GM12891 (cell line): ENCODE measurements around the gene RBFOX2.

Experiments used
- PAX5 ChIP-seq: IDR thresholded peaks from 2 replicates; pipeline ENCODE4 v1.6.1; 2011; ENCODE audit warnings: low read length, moderate library complexity, mild to moderate bottlenecking; ENCODE audit not compliant: insufficient read depth, severe bottlenecking
- POLR2A ChIP-seq: IDR thresholded peaks from 2 replicates; pipeline ENCODE4 v1.6.1; 2011; ENCODE audit warnings: low read depth, low read length, control low read depth
- POLR2AphosphoS5 ChIP-seq: IDR thresholded peaks from 2 replicates; pipeline ENCODE4 v1.6.1; 2011; ENCODE audit warnings: low read depth, low read length, control low read depth
- POU2F2 ChIP-seq: IDR thresholded peaks from 2 replicates; pipeline ENCODE4 v1.6.1; 2011; ENCODE audit warnings: low read depth, mild to moderate bottlenecking, control low read depth, low read length, moderate library complexity
- SPI1 ChIP-seq: IDR thresholded peaks from 2 replicates; pipeline ENCODE4 v1.6.1; 2011; ENCODE audit warnings: low read depth, low read length, control low read depth
- TAF1 ChIP-seq: IDR thresholded peaks from 2 replicates; pipeline ENCODE4 v1.6.1; 2011; ENCODE audit warnings: low read depth, low read length, control low read depth

GRCh38 chr22:35821654-35822053 is 207.0 kb downstream of the RBFOX2 start:
- no peak for TF ChIP-seq TAF1
- TF ChIP-seq POLR2A = no peak
- TF ChIP-seq SPI1 = no peak
- TF ChIP-seq POLR2AphosphoS5 = no peak
- no peak for TF ChIP-seq POU2F2
- no peak for TF ChIP-seq PAX5
